GM12873 (cell line): ENCODE data around the gene ZNF789.

ENCODE experiments used
- TF ChIP-seq, protein P1 (sequence below): IDR thresholded peaks from 2 replicates; pipeline ENCODE4 v1.5.1; 2012; ENCODE audit warnings: low read depth, mild to moderate bottlenecking, moderate library complexity, low read length, control low read depth; ENCODE audit not compliant: insufficient read depth; ENCODE audit errors: missing control alignments

Gene ZNF789

DNA sequence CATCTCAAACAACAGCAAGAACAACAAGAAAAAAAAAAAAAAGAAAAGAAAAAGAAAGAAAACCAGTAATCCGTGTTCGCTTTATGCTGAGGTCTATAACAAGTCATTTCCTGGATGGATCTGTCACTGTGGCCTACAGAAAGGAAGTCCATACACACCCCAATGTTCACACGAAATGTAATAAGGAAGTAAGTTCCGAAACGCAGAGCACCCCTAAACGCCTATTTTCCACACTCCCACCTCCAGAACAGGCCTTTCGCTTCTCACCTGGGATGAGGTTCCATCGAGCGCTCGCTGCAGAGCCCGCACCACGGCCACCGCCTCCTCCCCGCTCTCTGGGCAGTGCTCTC is 26.7 kb downstream of the ZNF789 start:
- TF ChIP-seq, protein P1, sequence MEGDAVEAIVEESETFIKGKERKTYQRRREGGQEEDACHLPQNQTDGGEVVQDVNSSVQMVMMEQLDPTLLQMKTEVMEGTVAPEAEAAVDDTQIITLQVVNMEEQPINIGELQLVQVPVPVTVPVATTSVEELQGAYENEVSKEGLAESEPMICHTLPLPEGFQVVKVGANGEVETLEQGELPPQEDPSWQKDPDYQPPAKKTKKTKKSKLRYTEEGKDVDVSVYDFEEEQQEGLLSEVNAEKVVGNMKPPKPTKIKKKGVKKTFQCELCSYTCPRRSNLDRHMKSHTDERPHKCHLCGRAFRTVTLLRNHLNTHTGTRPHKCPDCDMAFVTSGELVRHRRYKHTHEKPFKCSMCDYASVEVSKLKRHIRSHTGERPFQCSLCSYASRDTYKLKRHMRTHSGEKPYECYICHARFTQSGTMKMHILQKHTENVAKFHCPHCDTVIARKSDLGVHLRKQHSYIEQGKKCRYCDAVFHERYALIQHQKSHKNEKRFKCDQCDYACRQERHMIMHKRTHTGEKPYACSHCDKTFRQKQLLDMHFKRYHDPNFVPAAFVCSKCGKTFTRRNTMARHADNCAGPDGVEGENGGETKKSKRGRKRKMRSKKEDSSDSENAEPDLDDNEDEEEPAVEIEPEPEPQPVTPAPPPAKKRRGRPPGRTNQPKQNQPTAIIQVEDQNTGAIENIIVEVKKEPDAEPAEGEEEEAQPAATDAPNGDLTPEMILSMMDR, result no peak

DNA sequence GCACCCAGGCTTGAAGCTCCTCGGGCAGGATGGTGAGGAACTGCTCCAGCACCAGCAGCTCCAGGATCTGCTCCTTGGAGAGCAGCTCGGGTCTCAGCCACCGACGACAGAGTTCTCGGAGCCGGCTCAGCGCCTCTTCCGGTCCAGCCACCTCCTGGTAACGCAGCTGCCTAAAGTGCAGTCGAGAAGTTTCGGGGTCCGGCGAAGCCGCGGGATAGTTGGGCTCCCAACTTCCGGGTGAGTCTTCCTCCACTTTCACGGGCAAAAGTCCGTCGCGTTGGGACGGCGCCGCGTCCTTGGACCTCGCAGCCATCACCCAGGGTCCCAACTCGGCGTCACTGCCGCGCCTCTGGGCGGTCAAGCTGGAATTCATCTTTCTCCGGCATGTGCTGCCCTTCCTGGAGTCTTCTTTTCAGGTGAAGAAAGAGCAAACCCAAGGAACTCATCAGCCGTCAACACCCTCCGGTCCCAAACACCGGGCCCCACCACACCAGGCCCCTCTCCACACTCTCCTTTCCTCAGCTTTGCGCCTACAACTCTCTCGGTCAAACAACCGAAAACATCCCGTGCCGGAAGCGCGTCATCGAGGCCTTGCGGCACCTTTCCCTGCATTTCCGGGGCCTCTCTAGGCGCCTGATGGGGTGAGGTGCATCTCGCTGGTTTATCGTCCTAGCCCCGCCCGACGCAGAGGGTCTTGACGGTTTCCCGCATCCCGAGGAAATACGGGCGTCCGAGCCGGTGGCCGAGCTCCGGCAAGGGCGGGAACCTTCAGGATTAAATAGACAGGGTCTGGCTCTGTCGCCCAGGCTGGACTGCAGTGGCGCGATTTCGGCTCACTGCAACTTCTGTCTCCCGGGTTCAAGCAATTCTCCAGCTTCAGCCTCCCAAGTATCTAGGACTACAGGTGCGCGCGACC is 27.3 kb downstream of the ZNF789 start, which contains the start of gene ZNF394:
Gene ZNF394, minus strand, starts transcription at position 561 of the 916 bp plus-strand sequence. Its CDS starts 188 bp downstream, at position 373.
- TF ChIP-seq, protein P1, result peak; percentile 12

DNA sequence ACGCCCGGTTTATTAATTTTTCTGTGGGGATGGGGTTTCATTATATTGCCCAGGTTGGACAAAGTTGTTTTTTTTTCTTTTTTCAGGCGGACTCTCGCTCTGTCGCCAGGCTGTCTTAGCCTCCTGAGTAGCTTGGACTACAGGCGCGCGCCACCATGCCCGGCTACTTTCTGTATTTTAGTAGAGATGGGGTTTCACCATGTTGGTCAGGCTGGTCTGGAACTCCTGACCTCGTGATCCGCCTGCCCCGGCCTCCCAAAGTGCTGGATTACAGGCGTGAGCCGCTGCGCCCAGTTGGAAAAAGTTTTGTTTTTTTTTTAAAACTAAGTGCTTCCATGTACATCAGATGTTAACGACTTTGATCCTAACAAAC is 27.9 kb downstream of the ZNF789 start:
- TF ChIP-seq, protein P1, result no peak

DNA sequence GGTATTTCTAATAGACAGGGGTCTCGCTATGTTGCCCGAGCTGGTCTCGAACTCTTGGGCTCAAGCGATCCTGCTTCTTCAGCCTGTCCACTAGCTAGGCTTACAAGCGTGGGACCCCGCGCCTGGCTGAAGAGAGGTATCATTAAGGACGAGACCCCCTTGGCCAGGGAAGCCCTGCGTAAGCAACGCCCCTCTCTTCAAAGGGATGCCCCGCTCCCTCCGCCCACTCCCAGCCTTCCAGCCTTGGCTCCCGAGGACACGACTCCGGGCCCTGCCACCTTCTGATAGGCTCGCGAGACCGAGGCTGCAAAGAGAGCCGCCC is 31.6 kb downstream of the ZNF789 start:
- TF ChIP-seq, protein P1, result no peak

DNA sequence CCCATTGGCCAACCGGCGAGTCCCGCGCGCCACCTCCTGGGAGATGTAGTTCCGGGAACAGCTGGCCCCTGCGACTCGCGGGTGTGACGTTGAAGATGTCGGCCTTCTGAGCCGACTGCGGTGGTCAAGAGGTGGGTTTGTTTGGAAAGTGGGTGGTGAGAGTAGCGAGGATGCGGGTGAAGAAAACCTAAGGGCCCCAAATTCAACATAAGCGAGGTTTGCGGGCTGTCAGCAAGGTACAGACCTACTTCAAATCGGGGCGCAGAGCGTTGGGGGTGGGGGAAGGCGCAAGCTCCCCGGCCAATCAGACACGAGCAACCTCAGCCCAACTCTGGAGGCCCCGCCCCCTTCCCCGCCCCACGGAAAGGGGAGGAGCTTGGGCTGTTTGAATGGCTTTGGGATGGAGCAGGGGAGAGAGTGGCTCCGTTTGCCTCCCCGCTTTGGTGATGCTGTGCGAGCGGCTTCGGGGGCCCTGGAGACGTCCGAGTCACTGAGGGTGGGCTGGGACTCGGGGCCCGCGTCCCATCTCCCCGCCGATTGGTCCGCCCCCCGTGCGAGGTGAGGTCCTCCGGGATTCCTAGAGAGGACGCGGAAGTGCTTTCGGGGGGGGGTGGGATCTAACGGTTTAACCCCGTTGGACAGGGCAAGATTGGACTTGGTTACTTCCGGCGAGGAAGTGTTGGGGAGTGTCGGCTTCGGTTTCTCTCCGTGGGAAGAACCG is 32.1 kb downstream of the ZNF789 start, which contains the start of gene ZKSCAN5:
Gene ZKSCAN5, plus strand, starts transcription at position 60 of the 721 bp plus-strand sequence. CDS start 1,383 bp downstream, outside the sequence.
- TF ChIP-seq, protein P1, result no peak

DNA sequence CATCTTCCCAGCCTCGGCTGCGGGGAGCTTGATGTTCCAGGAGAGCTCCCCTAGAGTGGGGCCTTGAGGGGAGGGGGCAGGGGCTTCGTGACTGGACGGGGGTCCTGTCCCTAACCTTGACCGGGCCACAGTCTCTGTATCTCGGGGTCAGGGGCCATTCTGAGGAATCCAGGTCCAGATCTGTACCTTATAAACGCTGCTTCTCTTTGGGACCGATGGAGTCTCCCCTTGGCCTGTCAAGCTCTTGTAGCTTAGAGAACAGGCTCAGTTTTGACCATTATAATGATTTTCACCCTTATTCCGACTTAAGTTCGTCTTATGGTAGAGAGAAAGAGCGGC is 32.6 kb downstream of the ZNF789 start:
- TF ChIP-seq, protein P1, result no peak

DNA sequence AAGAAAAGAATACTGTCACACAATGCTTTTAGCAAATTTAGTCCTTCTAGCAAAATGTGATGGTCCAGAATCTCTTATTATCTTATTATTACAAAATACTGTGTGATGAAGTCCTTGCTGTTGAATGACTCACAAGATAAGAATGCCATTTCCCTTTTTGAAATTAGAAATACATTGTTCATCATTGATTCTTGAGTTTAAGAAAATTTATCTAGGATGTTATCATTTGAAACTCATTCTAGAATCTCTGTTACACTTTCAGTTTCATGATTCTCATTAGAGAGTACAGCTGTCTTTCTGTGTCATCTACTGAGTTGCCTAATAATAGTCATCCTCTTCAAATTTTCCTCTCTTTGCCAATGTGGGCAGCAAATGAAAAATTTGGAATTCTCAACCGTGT is 41.4 kb downstream of the ZNF789 start:
- TF ChIP-seq, protein P1, result no peak
